IPS-15b (cell line): ENCODE results near the gene AIM2.
"Not testable (repeated sequence)": the region's sequence is repeated elsewhere in the genome, so short reads cannot be mapped to it uniquely, and the experiment has no call there.

Experiments used
- H3K27me3 ChIP-seq: one replicate; pipeline ENCODE4 v1.6.1; 2013; ENCODE audit warnings: low read length; ENCODE audit not compliant: control insufficient read depth, insufficient read depth
- H3K36me3 ChIP-seq: one replicate; pipeline ENCODE4 v1.6.1; 2013; ENCODE audit warnings: low read length; ENCODE audit not compliant: control insufficient read depth, insufficient read depth
- H3K4me1 ChIP-seq: one replicate; pipeline ENCODE4 v1.6.1; 2013; ENCODE audit warnings: mild to moderate bottlenecking, low read length; ENCODE audit not compliant: control insufficient read depth, insufficient read depth
- H3K4me3 ChIP-seq: one replicate; pipeline ENCODE4 v1.5.1; 2013; ENCODE audit warnings: low read depth, low read length
- H3K9ac ChIP-seq: one replicate; pipeline ENCODE4 v1.6.1; 2013; ENCODE audit warnings: low read depth, mild to moderate bottlenecking, low read length
- H3K9me3 ChIP-seq: one replicate; pipeline ENCODE4 v1.6.1; 2013; ENCODE audit warnings: mild to moderate bottlenecking, low read length; ENCODE audit not compliant: control insufficient read depth, insufficient read depth

The AIM2 gene

GRCh38 chr1:159071970-159072582 is 4.5 kb downstream of the AIM2 start:
- no peaks in the 10 kb centered on the region for H3K4me1 ChIP-seq
- no peaks in the 10 kb centered on the region for H3K36me3 ChIP-seq
- no peak overlapping the region for H3K4me3 ChIP-seq
- no peaks in the 10 kb centered on the region for H3K27me3 ChIP-seq
- H3K9ac ChIP-seq = no peak overlapping the region
- no peaks in the 10 kb centered on the region for H3K9me3 ChIP-seq

- Histone ChIP-seq H3K4me3 (no peak overlapping the region), H3K9me3 (no peaks in the 10 kb centered on the region), H3K36me3 (no peaks in the 10 kb centered on the region), H3K9ac (no peak overlapping the region), H3K27me3 (no peaks in the 10 kb centered on the region), H3K4me1 (no peaks in the 10 kb centered on the region)
These were observed 7.7 kb downstream of the AIM2 start for GRCh38 chr1:159068886-159069285.

GRCh38 chr1:159067699-159068621 is 8.6 kb downstream of the AIM2 start:
- Histone ChIP-seq H3K27me3 (no peaks in the 10 kb centered on the region), H3K9me3 (no peaks in the 10 kb centered on the region), H3K36me3 (no peaks in the 10 kb centered on the region), H3K9ac (no peak overlapping the region), H3K4me1 (no peaks in the 10 kb centered on the region), H3K4me3 (no peak overlapping the region)

GRCh38 chr1:159066108-159066507 is 10.5 kb downstream of the AIM2 start:
- Histone ChIP-seq H3K4me3 (no peak overlapping the region), H3K4me1 (no peaks in the 10 kb centered on the region), H3K36me3 (no peaks in the 10 kb centered on the region), H3K9me3 (no peaks in the 10 kb centered on the region), H3K27me3 (no peaks in the 10 kb centered on the region), H3K9ac (no peak overlapping the region)

GRCh38 chr1:159065106-159065505 is 11.5 kb downstream of the AIM2 start:
- no peaks in the 10 kb centered on the region for H3K27me3 ChIP-seq
- no peaks in the 10 kb centered on the region for H3K9me3 ChIP-seq
- no peaks in the 10 kb centered on the region for H3K36me3 ChIP-seq
- H3K4me1 ChIP-seq = no peaks in the 10 kb centered on the region
- no peak overlapping the region for H3K4me3 ChIP-seq
- no peak overlapping the region for H3K9ac ChIP-seq

- no peak overlapping the region for H3K9ac ChIP-seq
- no peak overlapping the region for H3K4me3 ChIP-seq
- H3K4me1 ChIP-seq = no peaks in the 10 kb centered on the region
- no peaks in the 10 kb centered on the region for H3K36me3 ChIP-seq
- H3K9me3 ChIP-seq = no peaks in the 10 kb centered on the region
- H3K27me3 ChIP-seq = no peaks in the 10 kb centered on the region
These were observed 17.8 kb downstream of the AIM2 start for GRCh38 chr1:159058751-159059150.

GRCh38 chr1:159056069-159056698 is 20.4 kb downstream of the AIM2 start:
- Histone ChIP-seq H3K4me1 (no peaks in the 10 kb centered on the region), H3K9me3 (no peaks in the 10 kb centered on the region), H3K27me3 (no peaks in the 10 kb centered on the region), H3K36me3 (no peaks in the 10 kb centered on the region), H3K4me3 (no peak overlapping the region), H3K9ac (no peak overlapping the region)

GRCh38 chr1:159055181-159055641 is 21.4 kb downstream of the AIM2 start:
- no peaks in the 10 kb centered on the region for H3K27me3 ChIP-seq
- no peaks in the 10 kb centered on the region for H3K9me3 ChIP-seq
- H3K36me3 ChIP-seq = no peaks in the 10 kb centered on the region
- H3K9ac ChIP-seq = no peak overlapping the region
- no peak overlapping the region for H3K4me3 ChIP-seq
- no peaks in the 10 kb centered on the region for H3K4me1 ChIP-seq

- H3K9ac ChIP-seq = no peak overlapping the region
These were observed 22.1 kb downstream of the AIM2 start for GRCh38 chr1:159054427-159054826.

GRCh38 chr1:159051436-159051835 is 25.1 kb downstream of the AIM2 start:
- Histone ChIP-seq H3K27me3 (no peaks in the 10 kb centered on the region), H3K4me3 (no peak overlapping the region), H3K9ac (no peak overlapping the region), H3K9me3 (no peaks in the 10 kb centered on the region), H3K36me3 (no peaks in the 10 kb centered on the region), H3K4me1 (no peaks in the 10 kb centered on the region)

More at GRCh38 chr1:159054427-159054826, 22.1 kb downstream of the AIM2 start:
- Histone ChIP-seq H3K27me3 (no peaks in the 10 kb centered on the region), H3K9me3 (no peaks in the 10 kb centered on the region), H3K36me3 (no peaks in the 10 kb centered on the region), H3K4me1 (no peaks in the 10 kb centered on the region), H3K4me3 (no peak overlapping the region)

- H3K9ac ChIP-seq, H3K27me3 ChIP-seq: not testable (repeated sequence)
These were observed 30.1 kb downstream of the AIM2 start for GRCh38 chr1:159046486-159046885.

More at GRCh38 chr1:159046486-159046885, 30.1 kb downstream of the AIM2 start:
- not testable (repeated sequence) for H3K4me3 ChIP-seq, H3K36me3 ChIP-seq, H3K4me1 ChIP-seq, H3K9me3 ChIP-seq
